ENCODE data around the gene HIVEP3. TPM values are rescaled to one million over a fixed set of nuclear protein-coding genes. Genes with fewer than 3 reads are reported as not detected.

The HIVEP3 gene
- total RNA-seq, 1 experiment from 2014 or later: 11.0 TPM

- Histone ChIP-seq H4K20me1 (ENCODE audit: insufficient read depth) (no peaks in the 10 kb centered on the region), H2AFZ (no peak overlapping the region), H3K27me3 (ENCODE audit: insufficient read depth, low read depth) (no peaks in the 10 kb centered on the region), H3K4me3 (no peak overlapping the region), H3K27ac (no peak overlapping the region), H3K4me1 (replicated peaks; ENCODE audit: insufficient read depth) (no peaks in the 10 kb centered on the region), H3K9me3 (ENCODE audit: insufficient read depth, low read depth) (no peaks in the 10 kb centered on the region), H3K9me2 (ENCODE audit: insufficient read depth) (no peaks in the 10 kb centered on the region), H3F3A (ENCODE audit: insufficient read depth, low read depth) (no peaks in the 10 kb centered on the region), H3K36me3 (ENCODE audit: low read depth) (no peaks in the 10 kb centered on the region), H3K4me2 (no peak overlapping the region), H3K79me2 (ENCODE audit: low read depth) (no peaks in the 10 kb centered on the region)
- CTCF ChIA-PET: no interaction called here
- TF ChIP-seq CTCF (conservative IDR thresholded peaks at IDR 0.05) (no peak), EZH2 (IDR thresholded peaks at IDR 0.05; ENCODE audit: low read depth) (no peak)
- no peak for DNase-seq
- no TSS peak for BruUV-seq (replicated peaks)
- intact Hi-C loops (cut with micrococcal nuclease; ENCODE audit: unreplicated experiment): no loop called here
- POLR2A ChIA-PET (ENCODE audit: unreplicated experiment): no interaction called here
These were observed 382.3 kb downstream of the HIVEP3 start for GRCh38 chr1:41536361-41536802.

GRCh38 chr1:41535716-41536115, 383.0 kb downstream of the HIVEP3 start:
- Histone ChIP-seq H3K27ac (no peak overlapping the region), H3K79me2 (ENCODE audit: low read depth) (no peaks in the 10 kb centered on the region), H3K27me3 (ENCODE audit: insufficient read depth, low read depth) (no peaks in the 10 kb centered on the region), H3K9me3 (ENCODE audit: insufficient read depth, low read depth) (no peaks in the 10 kb centered on the region), H3K4me1 (replicated peaks; ENCODE audit: insufficient read depth) (no peaks in the 10 kb centered on the region), H2AFZ (no peak overlapping the region), H4K20me1 (ENCODE audit: insufficient read depth) (no peaks in the 10 kb centered on the region), H3K36me3 (ENCODE audit: low read depth) (no peaks in the 10 kb centered on the region), H3F3A (ENCODE audit: insufficient read depth, low read depth) (no peaks in the 10 kb centered on the region), H3K9me2 (ENCODE audit: insufficient read depth) (no peaks in the 10 kb centered on the region), H3K4me2 (no peak overlapping the region), H3K4me3 (no peak overlapping the region)
- ChIA-PET CTCF (no interaction called here), POLR2A (ENCODE audit: unreplicated experiment) (no interaction called here)
- TF ChIP-seq EZH2 (IDR thresholded peaks at IDR 0.05; ENCODE audit: low read depth): no peak
- no peak for TF ChIP-seq CTCF (conservative IDR thresholded peaks at IDR 0.05)
- no peak for DNase-seq
- no TSS peak for BruUV-seq (replicated peaks)
- intact Hi-C loops (cut with micrococcal nuclease; ENCODE audit: unreplicated experiment): no loop called here

DNA sequence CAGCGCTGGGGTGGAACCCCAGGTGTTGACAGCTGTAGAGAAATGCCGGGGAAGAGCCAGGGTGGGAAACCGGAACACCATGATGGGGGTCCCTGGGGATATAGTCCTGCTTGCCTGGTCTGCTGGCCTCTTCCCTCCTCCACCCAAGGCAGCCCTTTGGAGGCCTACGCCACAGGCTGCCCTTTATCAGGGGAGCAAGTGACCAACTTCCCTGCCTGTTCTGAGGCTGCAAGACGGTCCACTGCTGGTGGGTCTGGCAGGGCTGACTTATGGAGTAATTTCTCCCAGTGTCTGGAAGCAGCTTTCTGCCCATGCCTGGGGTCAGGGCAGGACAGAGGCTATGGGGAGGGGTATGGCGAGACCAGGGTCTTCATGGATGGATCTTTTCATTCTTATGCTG, 383.4 kb downstream of the HIVEP3 start:
- CTCF ChIA-PET: interaction anchor here (0.5 kb wide), 1 partner anchor 1864 kb away, joined by 3 read pairs; no protein-coding TSS in a partner anchor
- no peak for DNase-seq
- no TSS peak for BruUV-seq (replicated peaks)
- Histone ChIP-seq H3K36me3 (ENCODE audit: low read depth) (no peaks in the 10 kb centered on the region), H3F3A (ENCODE audit: insufficient read depth, low read depth) (no peaks in the 10 kb centered on the region), H3K27ac (no peak overlapping the region), H3K9me3 (ENCODE audit: insufficient read depth, low read depth) (no peaks in the 10 kb centered on the region), H3K9me2 (ENCODE audit: insufficient read depth) (no peaks in the 10 kb centered on the region), H3K4me3 (no peak overlapping the region), H3K4me1 (replicated peaks; ENCODE audit: insufficient read depth) (no peaks in the 10 kb centered on the region), H2AFZ (no peak overlapping the region), H4K20me1 (ENCODE audit: insufficient read depth) (no peaks in the 10 kb centered on the region), H3K27me3 (ENCODE audit: insufficient read depth, low read depth) (no peaks in the 10 kb centered on the region), H3K4me2 (no peak overlapping the region), H3K79me2 (ENCODE audit: low read depth) (no peaks in the 10 kb centered on the region)
- intact Hi-C loops (cut with micrococcal nuclease; ENCODE audit: unreplicated experiment): no loop called here
- POLR2A ChIA-PET (ENCODE audit: unreplicated experiment): no interaction called here
- TF ChIP-seq EZH2 (IDR thresholded peaks at IDR 0.05; ENCODE audit: low read depth) (no peak), CTCF (conservative IDR thresholded peaks at IDR 0.05) (no peak)
